ENCODE data around the gene PRKCH.

GRCh38 chr14:61558271-61558670, 236.9 kb downstream of the PRKCH start:
- TF ChIP-seq, protein P1, sequence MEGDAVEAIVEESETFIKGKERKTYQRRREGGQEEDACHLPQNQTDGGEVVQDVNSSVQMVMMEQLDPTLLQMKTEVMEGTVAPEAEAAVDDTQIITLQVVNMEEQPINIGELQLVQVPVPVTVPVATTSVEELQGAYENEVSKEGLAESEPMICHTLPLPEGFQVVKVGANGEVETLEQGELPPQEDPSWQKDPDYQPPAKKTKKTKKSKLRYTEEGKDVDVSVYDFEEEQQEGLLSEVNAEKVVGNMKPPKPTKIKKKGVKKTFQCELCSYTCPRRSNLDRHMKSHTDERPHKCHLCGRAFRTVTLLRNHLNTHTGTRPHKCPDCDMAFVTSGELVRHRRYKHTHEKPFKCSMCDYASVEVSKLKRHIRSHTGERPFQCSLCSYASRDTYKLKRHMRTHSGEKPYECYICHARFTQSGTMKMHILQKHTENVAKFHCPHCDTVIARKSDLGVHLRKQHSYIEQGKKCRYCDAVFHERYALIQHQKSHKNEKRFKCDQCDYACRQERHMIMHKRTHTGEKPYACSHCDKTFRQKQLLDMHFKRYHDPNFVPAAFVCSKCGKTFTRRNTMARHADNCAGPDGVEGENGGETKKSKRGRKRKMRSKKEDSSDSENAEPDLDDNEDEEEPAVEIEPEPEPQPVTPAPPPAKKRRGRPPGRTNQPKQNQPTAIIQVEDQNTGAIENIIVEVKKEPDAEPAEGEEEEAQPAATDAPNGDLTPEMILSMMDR (IDR thresholded peaks at IDR 0.05; ENCODE audit: borderline replicate concordance, extremely low read depth, low read length, poor library complexity, severe bottlenecking) = no peak
- TF ChIP-seq EZH2 (IDR thresholded peaks at IDR 0.05; ENCODE audit: borderline replicate concordance, low read depth, low read length, severe bottlenecking) = no peak
